A549 (cell line): Measurements from ENCODE around the gene CXCL1.

Experiments used
- CTCF ChIP-seq: fragments of >200 bp; sonication (Bioruptor Twin); formaldehyde crosslinking; IDR thresholded peaks from 3 replicates; pipeline ENCODE4 v1.5.1; 2016
- EP300 ChIP-seq, 2 experiments: fragments of >200 bp; sonication (Bioruptor Twin); formaldehyde crosslinking; IDR thresholded peaks; 2 replicates in 1 of 2; 3 replicates in 1 of 2; pipeline ENCODE4 v1.6.1; 2016 to 2017
- FOSL2 ChIP-seq, 2 experiments: fragments of 450-650 bp in 1 of 2; fragments of >200 bp in 1 of 2; sonication (Bioruptor Twin) in 1 of 2; formaldehyde crosslinking; IDR thresholded peaks; 2 replicates each; pipeline versions ENCODE4 v1.5.0 to v1.6.1; 2016 to 2020; ENCODE audit warnings: mild to moderate bottlenecking in 1 of 2, moderate library complexity in 1 of 2
- HOXA7 ChIP-seq: fragments of 250-450 bp; sonication (Bioruptor Pico); IDR thresholded peaks from 2 replicates; pipeline ENCODE4 v1.5.0; 2020; ENCODE audit warnings: mild to moderate bottlenecking, moderate library complexity
- MAZ ChIP-seq: fragments of 150-350 bp; IDR thresholded peaks from 2 replicates; pipeline ENCODE4 v1.6.1; 2014; ENCODE audit warnings: antibody characterized with exemption, low read depth, low read length, borderline replicate concordance
- POLR2A ChIP-seq: IDR thresholded peaks from 2 replicates; pipeline ENCODE4 v1.6.1; 2012; ENCODE audit warnings: mild to moderate bottlenecking, low read length
- RAD21 ChIP-seq, 2 experiments: fragments of >200 bp in 1 of 2; sonication (Bioruptor Twin) in 1 of 2; formaldehyde crosslinking in 1 of 2; IDR thresholded peaks in 1 of 2; conservative IDR thresholded peaks in 1 of 2; 2 replicates in 1 of 2; 3 replicates in 1 of 2; pipeline ENCODE4 v1.6.1; 2012 to 2018; ENCODE audit warnings: inconsistent platforms in 1 of 2
- RNF2 ChIP-seq: fragments of 200-600 bp; sonication (generic); IDR thresholded peaks from 2 replicates; pipeline ENCODE4 v1.6.1; 2016; ENCODE audit warnings: low read depth, mild to moderate bottlenecking, antibody characterized with exemption, moderate library complexity, borderline replicate concordance
- ZFP36 ChIP-seq: fragments of 450-650 bp; IDR thresholded peaks from 2 replicates; pipeline ENCODE4 v1.6.1; 2014; ENCODE audit warnings: borderline replicate concordance; ENCODE audit not compliant: partially characterized antibody
- ZNF302 ChIP-seq: fragments of 250-450 bp; sonication (Bioruptor Pico); IDR thresholded peaks from 2 replicates; pipeline ENCODE4 v1.9.0; 2021; ENCODE audit warnings: inconsistent platforms, mild to moderate bottlenecking, moderate library complexity

- TF ChIP-seq ZNF302 (CRISPR knock-in tag) (no peak), CTCF (no peak), EP300 (IDR thresholded peaks at IDR 0.05) (no peak), POLR2A (no peak), RNF2 (no peak), RAD21 (conservative IDR thresholded peaks at IDR 0.05 in 1 of 2, IDR thresholded peaks at IDR 0.05 in 1 of 2) (no peak), FOSL2 (IDR thresholded peaks at IDR 0.05) (no peak), FOSL2 (CRISPR knock-in tag; IDR thresholded peaks at IDR 0.05) (no peak), ZFP36 (no peak), MAZ (no peak), HOXA7 (CRISPR knock-in tag) (no peak)
These were observed 32.9 kb downstream of the CXCL1 start for GRCh38 chr4:73902038-73902637.
